Calu3 (cell line): Measurements from ENCODE around the gene EBF4. TPM values are rescaled to one million over a fixed set of nuclear protein-coding genes. Genes with fewer than 3 reads are reported as not detected.

Experiments used
- BruUV-seq: library from RNA; stranded (reverse); fragments of 400-500 nt; replicated peaks from 2 replicates; lab custom pipeline; 2021; lab: Mats Ljungman, UMichigan
- CTCF ChIA-PET: fragments of 300-600 bp; sonication (Branson Sonifier 250); formaldehyde crosslinking; loops from one replicate; lab custom pipeline; 2022; ENCODE audit warnings: antibody characterized with exemption; lab: Charles Lee
- DNase-seq: peaks from one replicate; pipeline ENCODE4 v3.0.0; 2022
- H3K27ac Mint-ChIP-seq: one replicate; pipeline ENCODE4 v1.8.0; 2022; ENCODE audit warnings: mixed read lengths; ENCODE audit not compliant: unreplicated experiment
- H3K27me3 Mint-ChIP-seq: one replicate; pipeline ENCODE4 v1.8.0; 2022; ENCODE audit warnings: mixed read lengths; ENCODE audit not compliant: unreplicated experiment
- H3K36me3 Mint-ChIP-seq: one replicate; pipeline ENCODE4 v1.8.0; 2022; ENCODE audit warnings: mild to moderate bottlenecking, moderate library complexity, mixed read lengths; ENCODE audit not compliant: insufficient read depth, unreplicated experiment
- H3K4me1 Mint-ChIP-seq: one replicate; pipeline ENCODE4 v1.8.0; 2022; ENCODE audit warnings: mild to moderate bottlenecking, low read depth, mixed read lengths; ENCODE audit not compliant: unreplicated experiment
- H3K4me3 Mint-ChIP-seq: one replicate; pipeline ENCODE4 v1.8.0; 2022; ENCODE audit warnings: mild to moderate bottlenecking, low read depth, moderate library complexity, mixed read lengths; ENCODE audit not compliant: unreplicated experiment
- H3K9me3 Mint-ChIP-seq: one replicate; pipeline ENCODE4 v1.8.0; 2022; ENCODE audit warnings: low read depth, mixed read lengths; ENCODE audit not compliant: unreplicated experiment
- intact Hi-C: fragments of 100-400 bp; cut with micrococcal nuclease; formaldehyde crosslinking; loops from one replicate; pipeline ENCODE4 v1.10.0; 2022; ENCODE audit not compliant: unreplicated experiment
- total RNA-seq: library from RNA; stranded (reverse); gene quantifications from 2 replicates; pipeline ENCODE4 v1.2.3, GENCODE V29; 2022
- TF ChIP-seq, protein P1 (sequence below): fragments of 200-600 bp; IDR thresholded peaks from one replicate; pipeline ENCODE4 v1.8.0; 2022; ENCODE audit warnings: antibody characterized with exemption; ENCODE audit not compliant: unreplicated experiment

Gene EBF4
- total RNA-seq, 1 experiment from 2014 or later = 4.3 TPM

DNA sequence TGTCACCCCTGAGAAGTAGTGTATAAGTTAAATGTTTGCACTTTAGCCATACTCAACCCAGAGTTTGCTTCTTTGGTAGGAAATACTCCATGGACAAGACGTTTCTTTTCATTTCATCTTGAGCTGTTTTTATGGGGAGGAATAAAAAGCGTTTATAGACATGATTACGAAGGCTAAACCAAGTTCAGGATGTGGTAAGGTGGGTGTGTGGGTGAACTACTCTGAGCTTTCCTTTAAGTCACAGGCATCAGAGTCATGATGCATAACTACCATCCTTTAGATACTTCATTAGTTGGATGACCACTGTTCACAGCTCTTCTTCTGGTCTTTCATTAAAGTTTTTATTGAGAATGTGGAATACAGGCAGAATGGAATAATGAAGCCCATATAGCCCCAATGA is 48.9 kb downstream of the EBF4 start:
- H3K27me3 Mint-ChIP-seq = peaks cover 73% of the 10 kb centered on the region
- BruUV-seq = no TSS peak
- TF ChIP-seq, protein P1, sequence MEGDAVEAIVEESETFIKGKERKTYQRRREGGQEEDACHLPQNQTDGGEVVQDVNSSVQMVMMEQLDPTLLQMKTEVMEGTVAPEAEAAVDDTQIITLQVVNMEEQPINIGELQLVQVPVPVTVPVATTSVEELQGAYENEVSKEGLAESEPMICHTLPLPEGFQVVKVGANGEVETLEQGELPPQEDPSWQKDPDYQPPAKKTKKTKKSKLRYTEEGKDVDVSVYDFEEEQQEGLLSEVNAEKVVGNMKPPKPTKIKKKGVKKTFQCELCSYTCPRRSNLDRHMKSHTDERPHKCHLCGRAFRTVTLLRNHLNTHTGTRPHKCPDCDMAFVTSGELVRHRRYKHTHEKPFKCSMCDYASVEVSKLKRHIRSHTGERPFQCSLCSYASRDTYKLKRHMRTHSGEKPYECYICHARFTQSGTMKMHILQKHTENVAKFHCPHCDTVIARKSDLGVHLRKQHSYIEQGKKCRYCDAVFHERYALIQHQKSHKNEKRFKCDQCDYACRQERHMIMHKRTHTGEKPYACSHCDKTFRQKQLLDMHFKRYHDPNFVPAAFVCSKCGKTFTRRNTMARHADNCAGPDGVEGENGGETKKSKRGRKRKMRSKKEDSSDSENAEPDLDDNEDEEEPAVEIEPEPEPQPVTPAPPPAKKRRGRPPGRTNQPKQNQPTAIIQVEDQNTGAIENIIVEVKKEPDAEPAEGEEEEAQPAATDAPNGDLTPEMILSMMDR = no peak
- H3K9me3 Mint-ChIP-seq = no peaks in the 10 kb centered on the region
- CTCF ChIA-PET = no interaction called here
- intact Hi-C loops = no loop called here
- H3K4me3 Mint-ChIP-seq = no peak overlapping the region
- no peak overlapping the region for H3K27ac Mint-ChIP-seq
- H3K36me3 Mint-ChIP-seq = peaks cover 6% of the 10 kb centered on the region
- H3K4me1 Mint-ChIP-seq = peaks cover 8% of the 10 kb centered on the region
- DNase-seq = no peak

DNA sequence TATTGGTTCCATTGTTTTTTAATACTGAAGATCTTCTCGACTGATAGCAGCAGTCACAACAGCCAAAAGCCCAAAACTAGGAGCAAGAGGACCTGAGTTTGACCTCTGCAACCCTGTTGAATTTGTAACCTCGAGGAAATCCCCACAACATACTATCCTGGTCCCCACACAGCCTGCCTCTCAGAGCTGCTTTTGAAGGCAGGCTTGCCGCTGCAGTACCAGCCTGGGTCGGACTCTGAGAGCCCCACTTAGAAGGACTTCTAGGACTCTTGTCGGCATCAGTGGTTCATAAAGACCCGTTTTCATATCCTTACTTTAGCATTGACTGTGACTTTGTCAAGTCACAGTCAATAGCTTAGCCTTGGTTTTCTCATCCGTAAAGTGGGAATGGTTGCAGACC is 49.3 kb downstream of the EBF4 start:
- Mint-ChIP-seq H3K4me1 (peaks cover 8% of the 10 kb centered on the region), H3K27ac (no peak overlapping the region), H3K36me3 (peaks cover 6% of the 10 kb centered on the region), H3K9me3 (no peaks in the 10 kb centered on the region), H3K27me3 (peaks cover 77% of the 10 kb centered on the region), H3K4me3 (no peak overlapping the region)
- CTCF ChIA-PET = no interaction called here
- no peak for DNase-seq
- TF ChIP-seq, protein P1 = no peak
- intact Hi-C loops = no loop called here
- no TSS peak for BruUV-seq

DNA sequence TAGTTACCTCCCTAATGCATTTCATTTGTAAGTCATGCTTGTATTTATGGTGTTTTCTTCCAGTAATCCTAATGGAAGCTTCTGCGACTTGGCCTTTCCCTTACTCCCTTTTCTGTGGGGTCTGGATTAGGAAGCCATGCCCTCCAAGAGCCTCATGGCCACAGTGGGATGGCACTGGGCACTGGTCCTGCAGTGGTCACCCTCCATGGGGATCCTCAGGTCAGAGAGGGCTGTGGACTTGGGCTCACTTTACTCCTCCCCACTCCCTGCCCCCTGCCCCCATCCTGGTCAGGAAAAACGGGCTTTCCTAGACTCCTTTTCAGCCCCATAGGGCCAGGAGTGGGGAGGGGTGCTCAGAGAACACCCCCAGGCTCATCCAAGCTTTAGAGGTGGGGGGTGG is 49.9 kb downstream of the EBF4 start:
- TF ChIP-seq, protein P1 = no peak
- Mint-ChIP-seq H3K27ac (no peak overlapping the region), H3K9me3 (no peaks in the 10 kb centered on the region), H3K27me3 (peaks cover 82% of the 10 kb centered on the region), H3K36me3 (peaks cover 6% of the 10 kb centered on the region), H3K4me3 (no peak overlapping the region), H3K4me1 (peaks cover 8% of the 10 kb centered on the region)
- DNase-seq = no peak
- CTCF ChIA-PET = no interaction called here
- BruUV-seq = no TSS peak
- intact Hi-C loops = no loop called here

DNA sequence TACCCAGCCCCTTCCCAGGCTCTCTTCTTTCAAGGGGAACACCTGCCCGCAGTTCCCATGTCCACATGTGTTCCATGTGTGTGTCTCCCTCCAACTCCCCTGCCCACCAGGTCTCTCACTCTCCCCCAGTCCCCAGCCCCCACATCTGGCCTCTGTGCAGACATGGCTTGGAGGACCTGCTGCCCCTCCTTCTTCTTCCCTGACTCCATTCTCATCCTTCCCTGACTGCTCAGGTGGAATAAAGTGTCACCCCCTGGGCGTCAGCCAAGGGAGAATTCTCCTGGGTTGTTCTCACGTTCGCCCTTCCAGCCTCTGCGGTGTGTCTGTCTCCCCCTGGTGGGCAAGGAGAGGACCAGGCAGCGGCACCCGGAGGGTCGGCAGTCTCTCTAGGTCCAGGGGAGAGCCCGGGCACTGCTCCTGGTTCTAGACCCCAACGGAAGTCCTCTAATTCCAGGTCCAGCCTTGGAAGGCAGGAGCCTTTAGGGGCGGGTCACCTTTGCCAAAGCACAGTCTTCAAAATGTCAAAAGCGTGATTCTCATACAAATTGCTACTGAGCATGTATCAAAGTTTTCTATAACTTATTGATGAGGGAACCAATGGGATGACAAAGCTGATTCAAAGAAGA is 50.5 kb downstream of the EBF4 start:
- BruUV-seq = no TSS peak
- Mint-ChIP-seq H3K9me3 (no peaks in the 10 kb centered on the region), H3K4me1 (peaks cover 8% of the 10 kb centered on the region), H3K27me3 (peaks cover 87% of the 10 kb centered on the region), H3K4me3 (no peak overlapping the region), H3K27ac (no peak overlapping the region), H3K36me3 (peaks cover 6% of the 10 kb centered on the region)
- peak; percentile 69 for DNase-seq
- intact Hi-C loops = loop anchor here (1.0 kb wide), 1 partner anchor 30 kb away; no protein-coding TSS in a partner anchor
- TF ChIP-seq, protein P1 = peak; percentile 73
- CTCF ChIA-PET = no interaction called here
